PFSK-1 (cell line): ENCODE data around the gene PYGO2.

ENCODE experiments used
- POLR2AphosphoS5 ChIP-seq: IDR thresholded peaks from 2 replicates; pipeline ENCODE4 v1.6.1; 2012; ENCODE audit warnings: low read depth, mild to moderate bottlenecking, control low read depth, low read length, moderate library complexity
- TAF1 ChIP-seq: IDR thresholded peaks from 2 replicates; pipeline ENCODE4 v1.6.1; 2012; ENCODE audit warnings: low read length, control low read depth, borderline replicate concordance; ENCODE audit not compliant: insufficient read depth

- TF ChIP-seq TAF1 (no peak), POLR2AphosphoS5 (no peak)
These were observed 10.6 kb upstream of the PYGO2 start for GRCh38 chr1:154972213-154972516.
